ENCODE results near the gene BRCA1.
"Not testable (repeated sequence)": the region's sequence is repeated elsewhere in the genome, so short reads cannot be mapped to it uniquely, and the experiment has no call there.

The BRCA1 gene

GRCh38 chr17:43125133-43125966 lies at the start of gene BRCA1:
Gene BRCA1, minus strand, starts transcription at chr17:43125364. Its CDS starts 1,268 bp downstream, at chr17:43124096.
- peak; percentile 91 for DNase-seq

- DNase-seq: no peak
These were observed 46.7 kb upstream of the BRCA1 start for GRCh38 chr17:43171586-43172487.

- DNase-seq: peak; percentile 95
These were observed 45.8 kb upstream of the BRCA1 start, which contains the start of gene NBR1 for GRCh38 chr17:43170766-43171585. Gene NBR1, plus strand, starts transcription at chr17:43171214. Its CDS starts 4,586 bp downstream, at chr17:43175800.

GRCh38 chr17:43170140-43170765 lies 45.1 kb upstream of the BRCA1 start:
- DNase-seq: peak; percentile 84

GRCh38 chr17:43169561-43170139 lies 44.5 kb upstream of the BRCA1 start:
- peak; percentile 14 for DNase-seq

- DNase-seq: not testable (repeated sequence)
These were observed 40.8 kb upstream of the BRCA1 start for GRCh38 chr17:43165971-43166370.

- DNase-seq: not testable (repeated sequence)
These were observed 34.8 kb upstream of the BRCA1 start for GRCh38 chr17:43159957-43160356.

- DNase-seq: not testable (repeated sequence)
These were observed 34.1 kb upstream of the BRCA1 start for GRCh38 chr17:43159232-43159631.

- DNase-seq: no peak
These were observed 30.5 kb upstream of the BRCA1 start for GRCh38 chr17:43155666-43156065.

GRCh38 chr17:43153197-43153835 lies 28.2 kb upstream of the BRCA1 start:
- not testable (repeated sequence) for DNase-seq

GRCh38 chr17:43151880-43152456 lies 26.8 kb upstream of the BRCA1 start:
- no peak for DNase-seq

GRCh38 chr17:43146649-43147048 lies 21.5 kb upstream of the BRCA1 start:
- no peak for DNase-seq

GRCh38 chr17:43143201-43143600 lies 18.0 kb upstream of the BRCA1 start:
- DNase-seq: no peak

GRCh38 chr17:43142153-43142552 lies 17.0 kb upstream of the BRCA1 start:
- no peak for DNase-seq

GRCh38 chr17:43140396-43141332 lies 15.5 kb upstream of the BRCA1 start:
- DNase-seq: no peak

GRCh38 chr17:43138531-43138930 lies 13.4 kb upstream of the BRCA1 start:
- not testable (repeated sequence) for DNase-seq

- DNase-seq: not testable (repeated sequence)
These were observed 11.4 kb upstream of the BRCA1 start for GRCh38 chr17:43136574-43136973.

- no peak for DNase-seq
These were observed 10.3 kb upstream of the BRCA1 start for GRCh38 chr17:43135454-43135819.

GRCh38 chr17:43134774-43135453 lies 9.8 kb upstream of the BRCA1 start:
- no peak for DNase-seq
